DMS 273 treated with DMSO at 0.1 percent for 48 hours (cell line): ENCODE measurements around the gene KCNJ5.

ENCODE experiments used
- DNase-seq: peaks from one replicate; lab custom pipeline; 2025; lab: John Stamatoyannopoulos, UW

KCNJ5 gene

DNA sequence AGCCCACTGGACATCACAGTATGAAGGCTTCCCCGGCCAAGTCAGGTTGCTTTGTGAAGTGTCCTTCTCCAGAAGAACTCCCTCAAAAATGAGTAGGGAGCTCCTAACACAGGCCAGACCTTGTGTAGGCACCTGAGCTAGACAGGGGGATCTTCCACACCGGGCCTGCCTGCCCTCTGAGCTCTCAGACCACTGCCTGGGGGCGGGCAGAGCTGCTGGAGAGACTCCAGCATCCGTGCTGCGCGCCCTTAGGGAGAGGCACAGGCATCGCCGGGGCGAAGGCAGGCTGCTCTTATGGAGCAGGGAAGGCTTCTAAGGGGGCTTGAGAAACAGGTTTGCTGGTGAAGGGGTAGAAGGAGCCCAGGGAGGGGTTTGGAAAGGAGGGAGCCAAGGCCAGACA, 4.4 kb downstream of the KCNJ5 start:
- DNase-seq = no peak

GRCh38 chr11:128896356-128896755, 5.2 kb downstream of the KCNJ5 start:
- DNase-seq = no peak

- no peak for DNase-seq
Observed at GRCh38 chr11:128897826-128898225, 6.7 kb downstream of the KCNJ5 start.

GRCh38 chr11:128898580-128899344, 7.6 kb downstream of the KCNJ5 start:
- DNase-seq = no peak

DNA sequence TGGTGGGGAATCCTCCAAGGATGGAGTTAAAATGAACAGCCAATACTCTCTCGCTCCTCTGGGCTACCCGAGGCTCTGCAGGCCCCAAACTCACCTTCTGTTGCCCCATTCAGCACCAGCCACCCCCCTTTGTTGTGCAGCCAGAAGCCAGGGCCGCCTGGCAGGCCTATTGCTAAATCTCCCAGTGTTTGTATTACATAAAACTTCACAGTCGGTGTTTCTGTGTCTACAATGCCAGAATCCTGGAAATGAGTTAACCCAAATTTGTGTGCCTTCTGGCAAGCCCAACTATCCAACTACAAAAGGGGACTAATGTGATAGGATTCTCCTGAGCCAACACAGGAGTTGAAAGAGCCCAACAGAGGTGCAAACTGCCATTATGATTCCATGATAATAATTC, 9.3 kb downstream of the KCNJ5 start:
- DNase-seq = no peak

DNA sequence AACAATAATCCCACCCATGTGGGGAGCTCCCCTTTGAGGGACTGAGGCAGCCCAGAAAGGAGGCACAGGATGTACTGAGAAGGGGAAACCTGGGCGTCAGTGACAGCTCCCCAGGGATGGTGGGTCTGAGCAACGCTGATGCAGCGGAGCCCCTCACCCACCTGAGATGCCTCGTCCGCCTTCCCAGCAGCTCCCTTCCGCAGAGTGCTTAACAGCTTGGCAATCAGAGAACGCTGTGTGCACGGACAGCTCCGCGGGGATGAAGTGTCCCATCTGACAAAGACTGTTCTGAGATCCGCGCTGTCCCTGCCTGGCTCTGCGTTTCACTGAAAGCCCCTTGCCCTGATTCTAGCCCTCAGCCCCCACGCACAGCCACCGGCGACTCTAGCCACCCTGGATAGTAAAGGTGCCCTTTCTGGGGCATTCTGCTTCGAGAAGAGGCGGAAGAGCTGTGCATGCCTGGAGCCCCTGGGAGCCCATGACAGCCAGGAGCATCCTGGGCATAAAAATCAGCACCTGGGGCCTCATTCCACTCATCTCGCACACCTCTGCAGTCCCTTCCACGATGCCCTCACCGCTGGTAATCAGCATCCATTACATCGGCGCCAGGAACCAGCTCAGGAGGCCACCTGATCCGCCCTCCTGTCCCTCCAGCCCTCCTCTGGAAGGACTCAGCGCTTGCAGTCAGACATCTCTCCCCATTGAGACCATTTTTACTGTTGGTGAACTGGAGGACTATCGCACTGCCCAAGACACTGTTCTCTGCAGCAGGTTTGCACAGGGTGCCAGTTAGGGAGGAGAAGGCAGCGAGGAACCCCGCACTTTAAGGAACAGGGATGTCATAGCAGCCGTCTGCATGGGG, 10.7 kb downstream of the KCNJ5 start:
- DNase-seq = no peak

DNA sequence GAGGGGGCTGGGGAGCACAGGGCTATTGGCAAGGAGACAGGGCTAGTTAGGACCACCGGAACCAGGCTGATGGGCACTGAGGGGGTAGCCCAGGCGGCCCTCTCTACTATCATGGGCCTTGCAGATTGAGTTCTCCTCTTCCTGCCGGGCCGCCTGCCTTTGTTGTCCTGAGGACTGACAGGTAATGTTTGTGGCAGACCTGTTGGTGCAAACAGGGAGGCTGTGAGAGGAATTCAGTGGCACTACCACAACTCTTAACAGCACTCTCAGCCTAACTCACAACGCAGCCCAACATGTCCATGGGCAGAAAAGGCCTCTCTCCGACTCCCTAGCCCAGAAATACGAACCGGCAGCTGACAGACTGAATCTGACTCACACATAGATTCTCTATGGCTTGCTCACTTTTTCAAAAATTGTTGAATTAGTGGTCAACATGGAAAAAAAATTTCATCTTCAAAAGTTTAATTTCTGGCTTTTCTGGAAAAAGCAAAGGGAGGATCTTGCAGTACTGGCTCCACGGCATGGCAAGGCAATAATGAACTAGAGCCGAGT, 11.4 kb downstream of the KCNJ5 start:
- DNase-seq = no peak

DNA sequence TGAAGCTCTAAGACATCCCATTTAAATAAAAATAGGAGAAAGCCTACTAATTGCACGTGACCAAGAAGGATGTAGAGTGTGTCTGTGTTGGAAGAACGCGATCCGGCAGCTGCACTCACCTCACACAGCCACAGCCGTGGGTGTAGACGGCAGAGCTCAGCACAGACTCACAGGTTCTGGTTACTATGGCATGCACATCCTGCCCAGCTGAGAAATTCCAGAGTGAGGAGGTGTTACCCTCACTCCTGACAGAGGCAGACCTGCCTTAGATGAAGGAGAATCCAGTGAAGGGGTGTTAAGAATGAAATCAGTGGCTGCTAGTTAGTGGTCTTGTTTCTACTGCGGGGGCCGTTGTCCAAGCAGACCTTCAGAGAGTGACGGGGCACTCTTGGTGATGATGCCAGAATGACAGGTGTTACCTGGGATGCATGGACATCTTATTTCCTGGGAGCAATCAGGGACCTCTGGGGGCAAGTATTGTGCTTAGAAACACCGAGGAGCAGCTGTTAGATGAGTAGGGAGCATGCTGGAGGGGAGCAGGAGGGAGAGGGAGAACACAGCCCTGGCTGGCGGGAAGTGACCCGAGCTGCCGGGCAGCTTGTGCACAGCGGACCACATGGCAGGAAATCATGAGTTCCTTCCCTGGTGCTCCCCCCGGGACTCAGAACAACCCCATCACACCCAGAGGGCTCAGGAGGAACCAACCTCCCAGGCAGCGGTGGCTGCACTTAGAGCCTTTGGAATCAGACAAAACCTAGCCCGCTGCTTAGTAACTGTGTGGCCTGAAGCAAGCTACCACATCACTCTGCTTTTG, 12.3 kb downstream of the KCNJ5 start:
- DNase-seq = no peak

GRCh38 chr11:128904303-128904655, 13.1 kb downstream of the KCNJ5 start:
- DNase-seq = no peak

- no peak for DNase-seq
Observed at GRCh38 chr11:128904656-128905344, 13.6 kb downstream of the KCNJ5 start.

DNA sequence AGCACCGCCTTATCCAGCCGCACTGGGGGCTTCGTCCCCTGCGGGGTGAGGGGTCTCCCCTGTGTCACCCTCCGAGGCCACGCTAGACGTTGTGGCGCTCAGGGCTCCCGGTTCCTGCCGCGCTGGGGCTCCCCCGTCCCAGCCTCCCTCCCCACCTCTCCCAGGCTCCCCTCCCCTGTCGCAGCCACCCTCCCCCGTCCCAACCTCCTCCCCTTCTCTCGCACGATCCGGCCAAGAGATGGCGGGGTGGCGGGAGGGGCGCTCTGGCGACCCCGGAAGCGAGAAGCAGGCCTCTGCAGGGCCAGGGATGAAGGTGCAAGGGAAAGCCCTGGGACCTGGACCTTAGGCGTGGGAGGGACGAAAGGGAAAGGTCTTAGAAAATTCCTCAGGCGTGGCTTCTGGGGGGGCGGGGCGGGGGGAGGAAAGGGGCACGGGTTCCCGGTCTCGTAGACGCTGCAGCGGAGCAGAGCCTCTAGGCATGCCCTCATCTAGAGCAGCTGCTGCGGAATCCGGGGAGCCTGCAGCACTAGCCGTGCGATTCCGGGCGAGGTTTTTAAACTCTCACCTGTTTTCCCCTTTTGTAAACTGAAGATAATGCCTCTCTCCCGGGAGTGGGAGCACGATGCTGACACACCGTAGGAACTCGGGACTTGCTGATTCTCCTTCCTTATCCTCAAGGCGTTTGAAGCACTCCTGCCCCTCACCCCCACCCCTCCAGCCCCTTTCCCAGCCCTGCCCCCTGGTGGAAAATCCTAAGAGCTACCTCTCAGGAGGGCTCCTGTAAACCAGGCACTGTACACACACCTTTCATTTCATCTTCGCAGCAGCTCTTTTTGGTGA, 14.4 kb downstream of the KCNJ5 start:
- no peak for DNase-seq

DNA sequence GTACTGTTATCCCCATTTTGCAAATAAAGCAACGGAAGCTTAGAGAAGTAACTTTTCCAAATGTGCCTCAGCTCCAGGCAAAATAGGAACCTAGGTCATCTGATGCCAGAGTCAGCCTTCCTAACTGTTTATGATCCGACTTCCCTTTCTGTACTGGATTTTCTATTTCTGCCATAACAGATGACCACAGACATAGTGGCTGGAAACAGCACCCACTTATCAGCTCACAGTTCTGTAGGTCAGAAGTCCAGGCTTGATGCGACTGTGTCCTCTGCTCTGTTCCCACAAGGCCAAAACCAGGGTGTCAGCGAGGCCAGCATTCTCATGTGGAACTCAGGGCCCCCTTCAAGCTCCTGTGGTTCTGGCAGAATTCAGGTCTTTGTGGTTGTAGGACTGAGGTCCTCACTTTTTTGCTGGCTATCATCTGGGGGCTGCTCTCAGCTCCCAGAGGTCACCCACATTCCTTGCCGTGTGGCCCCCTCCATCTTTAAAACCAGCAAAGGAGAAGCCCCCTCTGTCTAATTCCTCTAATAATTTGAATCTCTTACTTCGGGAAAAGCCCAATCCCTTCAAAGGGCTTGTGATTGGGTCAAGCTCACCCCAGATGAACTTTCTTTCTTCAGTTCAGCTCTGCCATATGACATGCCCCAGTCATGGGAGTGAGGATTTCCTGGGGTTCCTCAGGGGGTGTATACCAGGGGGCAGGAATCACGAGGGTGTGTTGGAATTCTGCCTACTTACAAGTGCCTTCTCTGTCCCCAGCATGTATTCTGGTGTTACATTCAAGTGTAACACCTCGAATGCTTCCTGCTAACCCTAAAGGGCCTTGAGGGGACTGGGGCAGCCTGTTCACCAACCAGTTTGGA, 15.3 kb downstream of the KCNJ5 start:
- DNase-seq = no peak

- DNase-seq = no peak
Observed at GRCh38 chr11:128907585-128907984, 16.4 kb downstream of the KCNJ5 start.

GRCh38 chr11:128908391-128909246, 17.5 kb downstream of the KCNJ5 start:
- DNase-seq = no peak

DNA sequence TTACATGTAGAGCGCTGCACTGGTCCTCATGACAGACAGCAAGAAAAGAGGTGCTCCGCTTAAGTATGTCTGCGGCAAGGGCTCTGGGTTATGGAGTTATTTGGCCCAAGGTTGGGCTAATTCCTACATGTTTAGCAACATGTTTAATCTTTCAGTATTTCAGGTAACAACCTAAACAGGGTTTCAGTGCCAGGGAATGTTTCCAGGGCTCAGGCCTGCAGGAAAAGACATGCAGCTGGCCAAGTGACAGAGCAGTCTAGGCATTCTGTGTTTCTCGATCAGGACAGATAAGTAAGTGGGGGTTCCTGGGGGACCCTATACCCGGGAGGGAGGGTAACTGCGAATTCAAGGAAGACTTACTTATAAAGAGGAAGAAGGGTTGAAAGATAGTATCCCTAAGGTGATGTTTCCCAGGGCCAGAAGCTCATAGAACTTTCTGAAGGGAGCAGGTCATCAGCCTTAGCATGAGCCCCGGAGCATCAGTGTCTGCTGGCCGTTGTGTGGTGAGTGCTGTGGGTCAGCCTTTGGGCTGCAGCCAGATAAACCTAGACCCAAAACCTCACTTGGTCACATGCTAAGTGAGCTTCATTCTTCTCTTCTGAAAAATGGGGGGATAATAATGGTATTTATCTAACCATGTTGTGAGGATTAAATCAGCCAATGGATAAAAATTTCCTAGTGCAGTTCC, 18.4 kb downstream of the KCNJ5 start:
- no peak for DNase-seq

- no peak for DNase-seq
Observed at GRCh38 chr11:128910576-128910975, 19.4 kb downstream of the KCNJ5 start.

GRCh38 chr11:128911239-128911638, 20.1 kb downstream of the KCNJ5 start:
- DNase-seq = no peak

GRCh38 chr11:128911701-128912100, 20.5 kb downstream of the KCNJ5 start:
- no peak for DNase-seq
